Hematopoietic multipotent progenitor cell treated with erythropoietin and hydrocortisone succinate and interleukin-3 and kit ligand, for 15 days (in vitro differentiated cells): ENCODE results near the gene CDH2.
"Not testable (repeated sequence)": the region's sequence is repeated elsewhere in the genome, so short reads cannot be mapped to it uniquely, and the experiment has no call there.

Experiments
- DNase-seq: peaks from one replicate; pipeline ENCODE4 v3.0.0-alpha.2; 2015; ENCODE audit warnings: low spot score

The CDH2 gene

DNA sequence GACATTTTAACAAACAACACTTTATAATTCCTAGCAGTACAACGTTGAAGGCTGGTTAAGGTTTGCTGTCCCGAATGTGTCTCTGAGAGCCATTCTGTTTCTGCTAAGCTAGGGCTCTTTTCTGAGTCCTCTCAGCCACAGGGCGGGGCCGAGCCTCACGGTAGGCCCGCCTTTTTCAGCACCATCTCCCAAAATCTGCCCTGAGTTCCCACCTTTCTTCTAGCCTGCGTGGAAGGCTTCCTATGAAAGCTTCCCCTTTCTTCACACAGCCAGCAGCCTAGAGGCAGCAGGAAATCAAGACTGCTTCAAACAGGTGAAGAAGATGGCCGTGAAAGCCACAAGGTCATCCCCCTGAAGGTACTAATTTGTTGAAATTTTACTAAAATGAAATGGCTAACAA, 255.5 kb downstream of the CDH2 start:
- no peak for DNase-seq

DNA sequence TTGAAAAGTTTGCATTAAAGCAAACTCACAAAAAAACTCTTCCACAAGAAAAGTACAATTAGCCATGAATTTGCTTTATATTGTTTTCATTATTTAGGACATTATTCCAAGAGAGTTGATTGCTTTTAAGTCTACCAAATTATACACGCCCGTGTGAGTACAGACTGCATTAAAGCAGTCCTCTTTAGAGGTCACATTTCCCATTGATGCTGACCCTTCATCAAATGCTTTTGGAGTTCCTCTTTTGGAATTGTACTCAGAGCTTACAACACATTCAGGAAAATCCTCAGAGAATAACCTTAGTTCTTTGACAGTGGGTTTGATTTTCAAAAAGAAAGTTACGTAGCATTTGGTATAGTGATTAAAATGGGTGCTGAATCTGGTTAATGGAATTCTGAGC, 256.1 kb downstream of the CDH2 start:
- DNase-seq, result no peak

DNA sequence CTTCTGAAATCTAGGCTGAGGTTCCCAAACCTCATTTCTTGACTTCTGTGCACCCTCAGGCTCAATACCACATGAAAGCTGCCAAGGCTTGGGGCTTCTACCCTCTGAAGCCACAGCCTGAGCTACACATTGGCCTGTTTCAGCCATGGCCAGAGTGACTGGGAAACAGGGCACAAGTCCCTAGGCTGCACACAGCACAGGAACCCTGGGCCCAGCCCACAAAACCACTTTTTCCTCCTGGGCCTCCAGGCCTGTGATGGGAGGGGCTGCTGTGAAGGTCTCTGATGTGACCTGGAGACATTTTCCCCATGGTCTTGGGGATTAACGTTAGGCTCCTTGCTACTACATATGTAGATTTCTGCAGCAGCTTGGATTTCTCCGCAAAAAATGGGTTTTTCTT, 270.7 kb downstream of the CDH2 start:
- not testable (repeated sequence) for DNase-seq

DNA sequence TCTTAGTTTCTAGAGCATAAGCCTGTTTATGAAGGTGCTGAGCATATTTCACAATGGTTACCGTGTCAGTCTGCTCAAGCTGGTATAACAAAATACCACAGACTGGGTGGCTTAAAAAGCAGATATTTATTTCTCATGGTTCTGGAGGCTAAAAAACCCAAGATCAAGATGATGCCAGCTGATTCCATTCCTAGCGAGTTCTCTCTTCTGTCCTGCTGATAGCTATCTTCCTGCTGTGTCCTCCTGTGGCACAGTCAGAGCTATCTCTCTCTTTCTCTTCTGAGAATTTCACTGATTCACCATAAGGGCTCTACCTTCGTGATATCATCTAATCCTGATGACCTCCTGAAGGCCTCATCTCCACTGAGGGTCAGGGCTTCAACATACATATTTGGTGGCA, 273.0 kb downstream of the CDH2 start:
- no peak for DNase-seq

DNA sequence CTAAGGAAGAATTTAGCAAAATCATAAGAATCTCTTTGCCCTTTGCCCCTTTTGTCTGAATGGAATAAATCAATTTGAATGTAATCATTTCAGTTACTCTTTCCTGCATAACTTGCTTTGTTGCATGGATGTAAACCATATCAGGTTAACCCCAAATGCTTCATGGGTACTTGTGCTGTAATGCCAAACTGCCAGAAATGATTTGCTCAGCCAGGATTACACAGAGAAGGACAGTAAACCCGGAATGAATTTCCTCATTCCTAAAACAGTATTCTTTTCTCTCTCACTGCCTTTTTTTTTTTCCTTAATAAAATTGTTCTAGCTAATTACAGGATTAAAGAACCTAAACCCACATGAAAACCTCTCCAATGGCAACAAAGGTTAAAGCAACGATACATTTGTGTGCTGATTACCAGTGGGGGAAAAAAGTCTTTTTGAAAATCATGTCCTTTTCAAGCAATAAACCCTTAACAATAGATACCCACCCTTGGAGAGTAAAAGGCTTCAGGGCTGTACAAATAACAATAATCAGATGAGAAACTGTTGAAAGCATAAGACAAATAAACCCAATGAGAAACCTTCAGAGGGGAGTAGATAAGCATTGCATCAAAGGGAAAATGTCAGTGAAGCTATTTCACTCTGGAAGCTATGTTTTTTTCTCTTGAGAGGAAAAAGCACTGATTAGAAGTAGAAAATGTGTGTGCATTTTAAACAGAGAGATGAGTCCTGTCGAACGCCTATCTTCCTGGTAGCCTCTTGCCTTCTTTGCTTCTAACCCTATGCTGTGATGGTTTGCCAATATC, 275.3 kb downstream of the CDH2 start:
- no peak for DNase-seq
